GM21737 (cell line): Measurements from ENCODE around the gene DSCAML1.
"Not testable (repeated sequence)": the region's sequence is repeated elsewhere in the genome, so short reads cannot be mapped to it uniquely, and the experiment has no call there.

Experiments used
- ATAC-seq: cut with Tn5 transposase; IDR thresholded peaks from one replicate; pipeline ENCODE4 v1.9.1; 2021; ENCODE audit warnings: mild to moderate bottlenecking, moderate library complexity; ENCODE audit not compliant: unreplicated experiment

The DSCAML1 gene

DNA sequence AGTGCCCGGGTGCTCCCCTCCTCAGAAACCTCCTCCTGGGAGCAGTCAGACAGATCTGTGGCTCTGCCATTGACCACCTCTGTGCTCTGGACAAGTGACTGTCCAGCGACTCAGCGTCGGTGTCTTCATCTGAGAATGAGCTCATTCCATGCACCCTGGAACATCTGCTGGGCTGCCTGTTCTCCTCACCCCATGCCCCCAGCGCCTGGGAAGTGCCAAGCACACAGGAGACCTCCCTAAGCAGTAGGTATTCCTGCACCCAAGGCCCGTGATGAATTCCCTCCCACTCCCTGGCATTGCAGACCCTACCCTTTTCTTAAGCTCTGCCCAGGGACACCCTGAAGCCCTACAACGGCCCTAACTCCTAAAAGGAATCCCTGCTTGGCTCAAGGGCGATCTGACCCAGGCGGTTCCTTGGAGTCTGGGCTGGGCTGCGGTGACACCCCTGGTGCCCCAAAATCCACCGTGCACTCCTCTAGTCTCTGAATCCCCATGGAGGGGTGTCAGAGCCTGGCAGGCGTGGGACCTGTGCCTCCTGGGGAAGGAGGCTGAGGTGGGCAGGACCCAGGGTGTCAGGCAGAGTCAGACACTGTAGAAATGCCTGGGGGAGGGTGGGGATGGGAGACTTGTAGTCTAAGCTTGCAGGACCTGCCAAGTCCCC, 377.4 kb downstream of the DSCAML1 start:
- no peak for ATAC-seq

DNA sequence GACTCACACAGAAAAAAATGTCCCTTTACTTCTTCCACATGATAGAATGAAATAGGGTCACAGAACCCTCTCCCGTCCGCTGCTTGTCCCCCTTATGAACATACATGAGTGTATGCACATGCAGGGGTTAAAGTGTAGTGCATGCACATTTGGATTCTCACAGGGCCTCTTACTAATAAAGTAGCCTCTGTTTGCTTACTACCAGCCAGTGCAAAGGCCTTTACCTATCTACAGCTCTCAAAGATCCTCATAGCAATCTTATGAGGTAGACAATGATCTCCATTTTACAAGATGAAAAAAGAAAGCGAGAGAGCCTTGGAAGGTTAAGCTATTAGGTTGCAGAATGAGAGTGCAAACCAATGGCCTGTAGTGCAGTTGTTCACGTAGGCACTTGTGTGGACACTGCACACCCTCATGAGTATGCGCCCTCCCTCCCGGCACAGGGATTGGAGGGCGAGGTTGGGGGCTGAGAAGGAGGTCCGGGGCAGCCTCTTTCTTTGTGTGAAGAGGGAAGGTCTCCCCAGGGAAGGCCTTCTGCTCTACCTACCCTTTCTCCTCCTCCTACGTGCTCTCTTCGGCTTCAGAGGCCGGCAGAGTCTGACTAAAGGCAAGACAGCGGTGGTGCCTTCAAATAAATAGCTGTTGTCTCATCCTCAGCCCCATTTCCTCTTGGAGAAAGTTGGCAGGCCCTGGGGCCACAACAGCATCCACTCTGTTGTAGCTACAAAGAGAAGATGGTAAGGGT, 378.1 kb downstream of the DSCAML1 start:
- no peak for ATAC-seq

DNA sequence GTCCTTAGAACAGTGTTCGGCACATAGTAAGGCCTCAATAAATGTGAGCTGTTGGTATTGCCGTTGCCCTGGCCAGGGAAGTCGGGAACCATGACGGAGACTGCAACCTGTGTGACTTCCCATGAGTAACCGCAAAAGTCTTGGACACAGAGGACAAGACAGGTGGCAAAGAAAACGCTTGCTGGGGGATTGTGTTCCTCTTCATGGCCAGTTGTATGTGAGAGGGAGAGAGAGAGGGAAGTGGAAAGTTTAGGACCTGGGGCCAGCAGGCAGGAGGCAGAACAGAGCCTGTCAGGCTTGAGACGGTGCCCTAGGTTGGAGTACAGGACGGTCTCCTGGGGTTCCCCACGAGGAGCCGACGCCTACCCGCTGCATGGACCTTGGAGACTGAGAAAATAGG, 379.2 kb downstream of the DSCAML1 start:
- no peak for ATAC-seq

DNA sequence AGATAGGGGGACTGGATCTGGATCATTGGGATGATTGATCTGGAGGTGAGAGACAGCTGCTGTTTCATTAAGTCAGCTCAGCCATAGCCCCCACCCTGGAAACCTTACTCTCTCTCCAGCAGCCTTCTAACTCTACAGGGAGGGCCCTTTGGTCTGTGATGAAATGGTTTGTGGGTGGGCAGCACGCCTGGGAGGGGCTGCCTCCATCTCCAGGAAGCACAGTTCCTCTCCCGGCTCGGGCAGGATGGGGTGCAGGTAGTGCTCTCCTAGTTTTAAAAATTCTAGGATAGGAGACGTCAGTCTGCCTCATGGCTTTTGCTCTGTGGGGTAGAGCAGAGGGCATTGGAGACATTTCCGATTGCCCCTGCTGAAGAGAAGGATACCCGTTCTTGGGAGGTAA, 379.7 kb downstream of the DSCAML1 start:
- no peak for ATAC-seq

DNA sequence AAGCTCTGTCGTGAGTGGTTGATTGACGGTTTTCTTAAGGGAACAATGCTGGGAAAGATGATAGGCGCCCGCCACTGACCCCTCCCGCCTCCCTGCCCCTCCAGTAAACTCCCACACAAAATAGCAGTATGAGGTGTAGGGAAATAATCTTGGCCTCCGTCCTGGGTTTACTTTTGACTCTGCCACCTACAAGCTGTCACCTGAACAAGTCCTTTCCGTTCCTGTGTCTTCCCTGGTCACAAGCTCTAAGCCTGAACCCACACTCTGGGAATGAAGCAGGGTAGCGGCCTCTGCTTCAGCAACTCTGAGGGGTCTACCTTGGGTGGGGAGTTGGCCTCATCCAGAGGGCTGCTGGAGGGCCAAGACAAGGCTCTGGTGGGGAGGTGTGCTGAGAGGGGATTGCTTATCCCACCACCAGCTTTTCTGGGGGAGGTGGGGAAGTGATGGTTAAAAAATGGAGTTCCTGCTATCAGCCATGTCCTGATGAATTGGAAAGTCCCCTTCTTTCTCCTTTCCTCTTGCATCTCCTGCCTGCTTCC, 381.6 kb downstream of the DSCAML1 start:
- ATAC-seq = no peak

DNA sequence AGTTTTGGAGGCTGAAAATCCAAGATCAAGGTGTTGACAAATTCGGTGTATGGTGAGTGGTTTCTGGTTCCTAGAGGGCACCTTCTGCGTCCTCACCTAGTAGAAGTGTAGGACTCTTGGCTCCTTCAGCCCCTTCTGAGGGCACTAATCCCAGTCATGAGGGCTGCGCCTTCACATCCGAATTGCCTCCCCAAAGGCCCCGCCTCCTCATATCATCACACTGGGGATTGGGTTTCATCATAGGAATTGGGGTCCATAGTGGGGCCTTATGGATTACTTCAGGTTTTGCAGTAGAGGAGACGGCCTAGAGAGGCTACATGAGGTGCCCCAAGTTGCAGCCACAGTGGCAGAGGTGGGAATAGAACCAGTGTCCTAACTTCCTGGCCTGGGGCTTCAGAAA, 382.3 kb downstream of the DSCAML1 start:
- ATAC-seq = no peak

DNA sequence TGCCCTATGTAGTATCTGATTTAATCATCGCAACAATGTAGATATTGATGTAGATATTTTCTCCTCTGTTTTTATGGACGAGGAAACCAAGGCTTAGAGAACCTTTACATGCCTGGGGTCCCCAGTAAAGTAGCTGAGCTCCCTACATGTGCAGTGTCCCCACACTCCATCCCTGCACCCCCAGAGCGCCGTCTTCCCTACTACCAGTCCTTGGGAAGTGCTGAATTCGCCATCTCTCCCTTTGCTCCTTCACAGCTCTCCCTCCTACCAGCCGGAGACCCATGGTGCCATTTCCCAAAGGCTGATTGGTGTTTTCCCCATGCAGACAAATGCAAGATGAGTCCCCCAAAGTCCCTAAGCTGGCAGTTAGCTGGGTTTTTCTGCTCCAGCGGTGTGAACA, 383.4 kb downstream of the DSCAML1 start:
- ATAC-seq = no peak

DNA sequence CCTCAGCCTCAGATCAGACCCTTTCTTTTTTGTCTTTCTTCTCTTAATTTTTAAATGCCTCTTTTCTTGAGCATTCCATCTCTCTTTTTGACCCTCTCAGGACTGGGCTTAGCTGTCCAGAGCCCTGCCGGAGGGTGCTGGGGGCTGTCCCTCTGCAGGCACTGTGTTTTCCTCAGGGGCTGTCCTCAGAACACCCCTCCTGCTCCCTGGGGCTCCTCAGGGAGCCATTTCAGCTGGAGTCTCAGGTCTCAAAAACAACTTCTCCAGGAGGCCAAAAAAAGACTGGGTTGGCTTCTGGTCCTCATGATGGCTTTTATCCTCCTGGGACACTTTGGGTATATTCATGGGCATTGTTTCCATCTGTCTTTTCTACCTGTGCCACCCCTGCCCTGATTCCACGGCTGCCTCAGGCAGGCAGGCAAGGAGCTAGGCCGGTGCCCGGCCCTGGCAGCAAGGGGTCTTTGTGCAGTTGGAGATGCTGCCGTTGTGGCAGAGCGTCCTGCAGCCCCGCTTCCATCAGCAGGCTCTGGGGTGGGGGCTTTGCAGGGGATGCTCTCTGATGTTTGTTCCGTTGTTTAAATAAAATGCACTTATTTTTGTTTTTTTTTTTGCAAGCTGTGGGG, 384.3 kb downstream of the DSCAML1 start:
- ATAC-seq = no peak

DNA sequence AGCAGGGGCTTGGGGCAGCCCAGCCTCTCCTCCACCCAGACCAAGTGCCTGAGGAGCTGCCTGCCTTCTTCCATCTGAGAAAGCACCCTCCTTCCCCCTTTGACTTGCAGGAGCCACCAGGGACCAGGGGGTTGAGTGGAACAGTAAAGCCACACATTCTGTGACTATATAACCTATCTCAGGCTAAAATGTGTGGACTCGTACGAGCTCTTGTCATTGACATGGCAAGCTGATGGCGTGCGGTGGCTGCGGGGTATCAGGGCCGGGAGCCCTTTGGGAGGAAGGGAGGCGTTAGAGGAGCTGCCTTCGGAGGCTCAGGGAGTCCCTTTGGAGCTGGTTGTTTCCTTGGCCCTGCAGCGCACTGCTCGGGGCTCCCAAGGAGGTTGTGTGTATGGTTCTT, 384.8 kb downstream of the DSCAML1 start:
- ATAC-seq = no peak

DNA sequence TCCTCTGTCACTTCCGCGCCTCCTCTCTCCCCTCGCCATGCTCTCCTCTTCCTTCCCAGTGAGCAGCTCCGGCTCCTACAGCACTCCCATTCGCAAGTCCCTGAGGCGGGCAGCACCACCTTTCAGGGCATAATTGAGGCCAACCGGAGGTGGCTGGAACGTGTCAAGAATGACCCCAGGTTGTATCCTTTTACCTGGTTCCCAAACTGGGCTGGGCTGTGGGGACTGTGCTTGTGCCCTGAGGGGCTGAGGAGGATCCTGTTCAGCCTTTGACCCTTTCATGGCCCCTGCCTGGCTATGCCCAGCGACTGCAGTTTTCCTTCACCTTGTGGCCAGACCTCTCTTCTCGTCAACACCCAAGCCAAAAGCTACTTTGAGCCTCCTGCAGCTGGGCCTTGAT, 385.3 kb downstream of the DSCAML1 start:
- no peak for ATAC-seq

DNA sequence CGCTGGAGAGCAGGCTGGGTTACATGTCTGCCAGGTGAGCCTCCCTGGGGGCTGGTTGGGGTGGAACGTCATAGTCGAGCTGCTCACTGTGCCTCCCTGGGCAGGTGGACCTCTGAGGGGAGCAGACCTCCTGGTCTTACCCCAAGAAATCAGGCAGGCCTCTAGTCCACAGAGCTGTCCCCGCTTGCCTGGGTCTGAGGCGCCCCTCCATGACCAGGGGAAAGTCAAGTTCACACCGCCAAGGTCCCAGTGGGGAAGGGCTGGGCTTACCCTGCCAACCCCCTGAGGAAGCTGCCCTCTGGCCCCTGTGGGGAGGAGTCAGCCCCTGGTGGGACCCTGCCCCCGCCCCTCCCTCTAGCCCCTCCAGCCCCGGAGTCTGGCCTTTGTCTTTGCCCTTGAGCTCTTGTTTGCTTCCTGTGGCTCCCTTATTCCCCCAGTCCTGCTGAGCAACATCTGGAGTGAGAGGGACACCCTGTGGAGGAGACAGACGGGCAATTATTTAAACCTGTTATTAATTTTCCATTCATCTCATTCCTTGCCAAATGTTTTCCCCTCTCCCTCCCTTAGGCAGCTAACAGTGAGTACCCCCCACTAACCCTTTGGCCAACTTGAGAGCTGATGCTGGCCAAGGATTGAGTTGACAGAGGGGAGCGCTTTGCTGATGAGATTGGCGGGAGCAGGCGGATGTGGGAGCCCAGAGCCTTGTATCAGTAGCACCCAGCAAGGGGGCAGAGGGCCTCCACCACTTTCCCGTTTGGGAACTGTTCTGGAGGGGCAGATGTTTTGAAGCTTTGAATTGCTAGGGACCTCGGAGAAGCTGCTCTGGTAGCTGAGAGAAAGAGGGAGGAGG, 385.9 kb downstream of the DSCAML1 start:
- no peak for ATAC-seq

DNA sequence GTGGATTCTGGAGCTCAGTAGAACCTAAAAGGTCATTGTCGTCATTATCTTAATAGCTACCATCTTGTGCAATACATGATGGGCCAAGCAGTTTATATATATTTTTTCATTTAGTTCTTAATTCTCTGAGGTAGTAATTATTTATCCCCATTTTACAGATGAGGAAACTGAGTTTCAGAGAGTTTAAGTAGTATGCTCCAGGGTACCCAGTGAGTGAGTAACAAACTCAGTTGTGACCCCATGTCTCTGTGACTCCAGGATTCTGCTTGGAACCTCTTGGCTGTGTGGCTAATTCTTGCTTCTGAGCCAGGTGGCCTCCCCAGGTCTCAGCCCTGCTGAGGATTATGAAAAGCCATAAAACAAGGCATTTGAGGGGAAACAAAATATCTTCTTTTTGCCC, 386.8 kb downstream of the DSCAML1 start:
- ATAC-seq = no peak

DNA sequence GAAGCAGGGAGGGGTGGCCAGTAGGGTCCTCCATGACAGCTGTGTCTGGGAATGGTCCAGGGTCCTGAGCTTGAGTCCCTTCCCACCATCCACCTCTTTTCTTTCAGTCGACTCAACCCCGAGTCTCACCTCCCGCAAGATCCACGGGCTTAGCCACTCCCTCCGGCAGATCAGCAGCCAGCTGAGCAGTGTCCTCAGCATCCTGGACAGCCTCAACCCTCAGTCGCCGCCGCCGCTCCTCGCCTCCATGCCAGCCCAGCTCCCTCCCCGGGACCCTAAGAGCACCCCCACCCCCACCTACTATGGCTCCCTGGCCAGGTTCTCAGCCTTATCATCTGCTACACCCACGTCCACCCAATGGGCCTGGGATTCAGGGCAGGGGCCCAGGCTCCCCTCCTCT, 387.5 kb downstream of the DSCAML1 start:
- ATAC-seq = no peak

DNA sequence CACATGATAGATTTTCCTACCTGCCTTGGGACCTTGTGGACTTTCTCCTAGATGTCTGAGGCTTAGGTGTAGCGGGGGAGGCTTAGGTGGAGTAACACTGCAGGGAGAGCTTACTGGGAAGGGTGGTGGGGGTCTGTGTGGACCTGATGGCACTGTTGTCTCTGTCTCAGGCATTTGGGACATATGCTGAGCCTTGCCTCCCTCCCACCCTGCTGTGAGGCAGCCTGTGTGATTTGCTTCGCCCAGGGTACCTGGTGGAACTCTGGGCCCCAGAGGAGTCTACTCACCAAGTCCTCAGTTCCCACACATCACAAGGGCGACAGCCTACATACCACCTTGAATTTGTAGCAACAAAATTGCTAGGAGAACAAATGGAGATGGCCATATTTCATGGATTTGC, 388.7 kb downstream of the DSCAML1 start:
- ATAC-seq = no peak

DNA sequence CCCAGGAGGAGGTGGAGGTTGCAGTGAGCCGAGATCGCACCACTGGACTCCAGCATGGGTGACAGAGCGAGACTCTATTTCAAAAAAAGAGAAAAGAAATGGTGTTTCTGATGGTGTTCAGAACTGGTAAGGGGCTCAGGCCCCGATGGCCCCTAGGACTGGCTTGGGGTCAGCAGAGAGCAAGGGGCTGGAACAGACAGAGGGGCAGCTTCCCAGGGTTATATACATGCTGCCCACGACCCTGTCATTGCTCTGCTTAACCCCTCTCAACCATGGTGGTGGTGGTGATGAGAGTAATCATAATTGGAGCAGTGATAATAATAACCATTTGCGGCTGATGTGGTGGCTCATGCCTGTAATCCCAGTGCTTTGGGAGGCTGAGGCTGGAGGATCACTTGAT, 390.0 kb downstream of the DSCAML1 start:
- no peak for ATAC-seq

DNA sequence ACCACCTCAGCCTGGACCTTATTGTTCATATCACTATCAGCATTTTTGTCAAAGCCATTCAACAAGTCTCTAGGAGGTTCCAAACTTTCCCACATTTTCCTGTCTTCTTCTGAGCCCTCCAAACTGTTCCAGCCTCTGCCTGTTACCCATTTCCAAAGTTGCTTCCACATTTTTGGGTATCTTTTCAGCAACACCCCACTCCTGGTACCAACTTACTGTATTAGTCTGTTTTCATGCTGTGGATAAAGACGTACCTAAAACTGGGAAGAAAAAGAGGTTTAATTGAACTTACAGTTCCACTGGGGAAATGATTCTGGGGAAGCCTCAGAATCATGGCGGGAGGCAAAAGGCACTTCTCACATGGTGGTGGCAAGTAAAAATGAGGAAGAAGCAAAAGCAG, 391.1 kb downstream of the DSCAML1 start:
- not testable (repeated sequence) for ATAC-seq

DNA sequence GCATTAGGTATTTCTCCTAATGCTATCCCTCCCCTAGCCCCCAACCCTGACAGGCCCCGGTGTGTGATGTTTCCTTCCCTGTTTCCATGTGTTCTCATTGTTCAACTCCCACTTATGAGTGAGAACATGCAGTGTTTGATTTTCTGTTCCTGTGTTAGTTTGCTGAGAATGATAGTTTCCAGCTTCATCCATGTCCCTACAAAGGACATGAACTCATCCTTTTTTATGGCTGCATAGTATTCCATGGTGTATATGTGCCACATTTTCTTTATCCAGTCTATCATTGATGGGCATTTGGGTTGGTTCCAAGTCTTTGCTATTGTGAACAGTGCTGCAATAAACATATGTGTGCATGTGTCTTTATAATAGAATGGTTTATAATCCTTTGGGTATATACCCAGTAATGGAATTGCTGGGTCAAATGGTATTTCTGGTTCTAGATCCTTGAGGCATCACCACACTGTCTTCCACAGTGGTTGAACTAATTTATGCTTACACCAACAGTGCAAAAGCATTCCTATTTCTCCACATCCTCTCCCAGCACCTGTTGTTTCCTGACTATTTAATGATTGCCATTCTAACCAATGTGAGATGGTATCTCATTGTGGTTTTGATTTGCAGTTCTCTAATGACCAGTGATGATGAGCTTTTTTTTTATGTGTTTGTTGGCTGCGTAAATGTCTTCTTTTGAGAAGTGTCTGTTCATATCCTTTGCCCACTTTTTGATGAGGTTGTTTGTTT, 397.7 kb downstream of the DSCAML1 start:
- ATAC-seq = not testable (repeated sequence)

DNA sequence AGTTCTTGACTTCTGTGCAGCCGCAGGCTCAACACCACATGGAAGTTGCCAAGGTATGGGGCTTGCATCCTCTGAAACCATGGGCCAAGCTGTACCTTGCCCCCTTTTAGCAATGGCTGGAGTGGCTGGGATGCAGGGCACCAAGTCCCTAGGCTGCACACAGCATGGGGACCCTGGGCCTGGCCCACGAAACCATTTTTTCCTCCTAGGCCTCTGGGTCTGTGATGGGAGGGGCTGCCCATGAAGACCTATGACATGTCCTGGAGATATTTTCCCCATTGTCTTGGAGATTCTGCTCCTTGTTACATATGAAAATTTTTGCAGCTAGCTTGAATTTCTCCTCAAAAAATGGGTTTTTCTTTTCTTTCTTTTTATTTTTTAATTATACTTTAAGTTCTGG, 398.4 kb downstream of the DSCAML1 start:
- not testable (repeated sequence) for ATAC-seq

DNA sequence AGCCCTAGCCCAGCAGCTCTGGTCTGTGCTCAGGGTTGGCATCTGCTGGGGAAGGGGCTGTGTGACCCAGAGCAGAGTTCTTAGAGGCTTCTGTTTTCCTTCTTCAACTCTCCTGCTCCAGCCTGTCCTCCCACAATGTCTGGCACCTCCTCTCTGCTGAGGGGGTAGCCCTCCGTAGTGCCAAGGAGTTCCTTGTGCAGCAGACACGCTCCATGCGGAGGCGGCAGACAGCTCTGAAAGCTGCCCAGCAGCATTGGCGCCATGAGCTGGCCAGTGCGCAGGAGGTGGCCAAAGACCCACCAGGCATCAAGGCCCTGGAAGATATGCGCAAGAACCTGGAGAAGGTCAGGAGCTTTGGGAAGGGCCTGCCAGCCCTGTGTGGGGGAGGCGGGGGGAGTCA, 400.0 kb downstream of the DSCAML1 start:
- no peak for ATAC-seq

DNA sequence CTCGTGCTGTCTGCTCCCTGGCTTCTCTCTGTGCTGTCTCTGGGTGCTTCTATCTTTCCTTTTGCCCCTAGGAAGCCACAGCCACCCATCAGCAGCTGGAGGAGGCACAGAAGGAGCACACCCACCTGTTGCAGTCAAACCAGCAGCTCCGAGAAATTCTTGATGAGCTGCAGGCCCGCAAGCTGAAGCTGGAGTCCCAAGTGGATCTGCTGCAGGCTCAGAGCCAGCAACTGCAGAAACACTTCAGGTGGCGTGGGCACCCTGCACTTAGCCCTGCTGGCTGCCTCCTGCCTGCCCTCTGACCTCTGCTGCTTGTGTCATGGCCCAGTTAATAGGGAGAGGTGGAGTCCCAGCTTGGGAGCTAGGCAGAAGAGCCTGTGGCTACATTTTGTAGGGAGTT, 401.5 kb downstream of the DSCAML1 start:
- ATAC-seq = no peak
